GM19463 (cell line): ENCODE results near the gene SRPK3.
"Not testable (repeated sequence)": the region's sequence is repeated elsewhere in the genome, so short reads cannot be mapped to it uniquely, and the experiment has no call there.

ENCODE experiments used
- ATAC-seq: cut with Tn5 transposase; IDR thresholded peaks from one replicate; pipeline ENCODE4 v1.9.1; 2021; ENCODE audit warnings: mild to moderate bottlenecking, moderate library complexity; ENCODE audit not compliant: unreplicated experiment

SRPK3 gene

GRCh38 chrX:153744210-153745066 lies 36.4 kb upstream of the SRPK3 start:
- no peak for ATAC-seq

- ATAC-seq = not testable (repeated sequence)
Observed at GRCh38 chrX:153745067-153745433, 35.8 kb upstream of the SRPK3 start.

- ATAC-seq = no peak
Observed at GRCh38 chrX:153746359-153746758, 34.5 kb upstream of the SRPK3 start.

GRCh38 chrX:153746991-153747390 lies 33.9 kb upstream of the SRPK3 start:
- ATAC-seq = not testable (repeated sequence)

- ATAC-seq = not testable (repeated sequence)
Observed at GRCh38 chrX:153749017-153749416, 31.8 kb upstream of the SRPK3 start.

- ATAC-seq = no peak
Observed at GRCh38 chrX:153750127-153750774, 30.6 kb upstream of the SRPK3 start.

- no peak for ATAC-seq
Observed at GRCh38 chrX:153755136-153755535, 25.7 kb upstream of the SRPK3 start.

GRCh38 chrX:153761863-153762262 lies 19.0 kb upstream of the SRPK3 start:
- no peak for ATAC-seq

GRCh38 chrX:153762626-153763173 lies 18.1 kb upstream of the SRPK3 start:
- ATAC-seq = no peak

- no peak for ATAC-seq
Observed at GRCh38 chrX:153763298-153763932, 17.4 kb upstream of the SRPK3 start.

GRCh38 chrX:153763989-153764755 lies 16.7 kb upstream of the SRPK3 start, which contains the start of gene PLXNB3:
TSS of gene PLXNB3 (plus strand) at chrX:153764249. CDS start at chrX:153765536, 1,287 bp downstream.
- peak; percentile 69 for ATAC-seq

- ATAC-seq = no peak
Observed at GRCh38 chrX:153764786-153765137, 16.1 kb upstream of the SRPK3 start.

- no peak for ATAC-seq
Observed at GRCh38 chrX:153765138-153766079, 15.4 kb upstream of the SRPK3 start.

- ATAC-seq = no peak
Observed at GRCh38 chrX:153766098-153766817, 14.6 kb upstream of the SRPK3 start.

GRCh38 chrX:153766871-153767673 lies 13.8 kb upstream of the SRPK3 start:
- no peak for ATAC-seq

- no peak for ATAC-seq
Observed at GRCh38 chrX:153767674-153768055, 13.2 kb upstream of the SRPK3 start.

- no peak for ATAC-seq
Observed at GRCh38 chrX:153768311-153769157, 12.3 kb upstream of the SRPK3 start.
